Activated T-cell treated with anti-CD3 and anti-CD28 coated beads for 24 hours (primary cell): Measurements from ENCODE around the gene ALDH9A1.

ENCODE experiments used
- DNase-seq: peaks from one replicate; pipeline ENCODE4 v3.0.0-alpha.2; 2020; ENCODE audit warnings: low read depth

Gene ALDH9A1

GRCh38 chr1:165619647-165620151, 78.7 kb downstream of the ALDH9A1 start:
- DNase-seq = no peak

GRCh38 chr1:165616987-165617546, 81.3 kb downstream of the ALDH9A1 start:
- DNase-seq = no peak

GRCh38 chr1:165616054-165616612, 82.2 kb downstream of the ALDH9A1 start:
- DNase-seq = no peak
